Activated CD4-positive, alpha-beta T cell treated with anti-CD3 and anti-CD28 coated beads for 24 hours (primary cell): ENCODE results near the gene APP.

Source experiments
- DNase-seq, 2 donors: peaks; one replicate each; pipeline ENCODE4 v3.0.0-alpha.2; 2020; ENCODE audit warnings: low read depth in 2 of 2

Gene APP

DNA sequence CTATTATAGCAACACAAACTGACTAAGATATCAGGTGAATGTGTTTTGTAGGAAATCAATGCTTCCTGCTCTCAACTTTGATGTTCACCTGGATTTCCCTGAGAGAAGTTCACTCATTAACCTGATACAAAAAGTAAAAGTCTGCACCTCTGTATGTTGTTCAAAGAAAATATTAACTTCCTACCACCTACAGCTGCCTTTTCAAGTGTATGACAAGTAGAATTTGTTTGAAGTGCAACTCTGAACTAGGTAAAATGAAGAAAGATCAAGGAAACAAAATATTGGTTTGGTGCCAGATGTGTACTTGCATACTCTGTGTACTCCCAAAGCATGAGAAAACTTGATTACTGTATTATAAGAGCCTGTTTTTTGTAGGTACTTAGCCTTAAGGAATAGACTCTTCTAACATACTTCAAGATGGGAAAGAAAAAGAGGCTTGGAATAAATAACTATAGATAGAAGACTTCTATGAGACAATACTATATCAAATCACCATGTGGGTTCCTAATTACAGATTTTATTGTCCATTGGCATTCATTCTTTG, 193.4 kb downstream of the APP start:
- no peak for DNase-seq

DNA sequence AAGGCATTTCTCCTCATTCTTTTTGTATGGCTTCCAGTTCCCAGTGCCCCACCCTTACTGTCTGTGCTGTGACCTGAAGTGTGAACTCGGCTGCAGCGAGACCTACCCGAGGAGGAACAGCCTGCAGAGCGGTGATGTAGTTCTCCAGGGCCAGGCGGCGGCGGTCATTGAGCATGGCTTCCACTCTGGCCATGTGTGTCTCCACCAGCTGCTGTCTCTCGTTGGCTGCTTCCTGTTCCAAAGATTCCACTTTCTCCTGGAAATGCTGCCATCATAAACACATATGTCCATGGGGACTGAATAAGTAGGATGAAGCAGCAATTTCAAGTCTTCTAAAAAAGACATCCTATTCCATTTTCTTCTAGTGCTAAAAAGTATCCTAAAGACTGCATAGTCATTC, 195.6 kb downstream of the APP start:
- DNase-seq: no peak

DNA sequence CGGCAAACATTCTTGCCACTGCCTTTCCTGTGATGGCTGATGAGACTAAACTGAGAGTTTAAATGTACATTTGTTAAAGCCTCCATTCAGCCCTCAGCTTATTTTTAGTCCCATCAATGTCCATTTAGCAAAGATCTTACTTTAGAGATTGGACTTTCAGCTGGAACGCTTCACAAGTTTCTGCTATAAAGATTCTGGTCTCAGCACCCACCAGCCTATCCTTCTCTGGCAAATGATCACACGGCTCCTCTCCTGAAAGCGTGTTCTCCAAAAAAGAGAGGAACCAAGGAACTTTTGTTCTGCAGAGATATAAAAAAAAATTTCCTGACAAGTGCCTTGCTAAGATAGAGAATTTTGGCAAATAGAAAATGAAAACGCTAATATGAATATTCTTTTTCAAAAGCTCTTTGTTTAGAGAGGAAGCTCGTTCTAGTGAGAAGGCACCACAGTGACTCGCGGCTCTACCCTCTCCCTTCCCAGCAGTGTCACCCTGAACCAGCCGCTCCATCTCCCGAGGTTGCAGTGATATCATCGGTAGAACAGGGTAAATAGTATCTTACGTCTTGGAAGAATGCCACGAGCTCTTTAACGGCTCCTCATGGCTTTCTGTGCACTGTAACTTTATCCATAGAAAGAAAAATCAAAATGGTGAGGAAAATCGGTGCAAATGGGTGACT, 200.2 kb downstream of the APP start:
- no peak for DNase-seq

DNA sequence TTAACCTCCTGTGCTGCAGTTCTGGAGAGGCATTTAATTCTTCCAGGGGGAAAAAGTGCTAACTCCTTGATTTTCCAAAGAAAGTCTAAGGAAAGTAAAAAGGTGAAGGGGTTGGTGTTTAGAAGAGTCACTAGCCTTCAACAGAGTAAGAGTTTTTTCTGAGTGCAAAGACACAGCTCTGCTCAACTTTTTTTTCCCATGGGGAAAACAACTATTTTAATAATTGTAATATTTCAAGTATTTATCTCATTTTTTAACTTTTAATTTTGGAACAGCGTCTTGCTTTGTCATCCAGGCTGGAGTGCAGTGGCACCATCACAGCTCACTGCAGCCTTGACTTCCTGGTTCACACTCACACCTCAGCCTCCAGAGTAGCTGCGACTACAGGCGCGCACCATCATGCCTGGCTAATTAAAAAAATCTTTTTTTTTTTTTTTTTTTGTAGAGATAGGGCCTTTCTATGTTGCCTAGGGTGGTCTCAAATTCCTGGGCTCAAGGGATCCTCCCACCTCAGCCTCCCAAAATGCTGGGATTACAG, 202.6 kb downstream of the APP start:
- no peak for DNase-seq

DNA sequence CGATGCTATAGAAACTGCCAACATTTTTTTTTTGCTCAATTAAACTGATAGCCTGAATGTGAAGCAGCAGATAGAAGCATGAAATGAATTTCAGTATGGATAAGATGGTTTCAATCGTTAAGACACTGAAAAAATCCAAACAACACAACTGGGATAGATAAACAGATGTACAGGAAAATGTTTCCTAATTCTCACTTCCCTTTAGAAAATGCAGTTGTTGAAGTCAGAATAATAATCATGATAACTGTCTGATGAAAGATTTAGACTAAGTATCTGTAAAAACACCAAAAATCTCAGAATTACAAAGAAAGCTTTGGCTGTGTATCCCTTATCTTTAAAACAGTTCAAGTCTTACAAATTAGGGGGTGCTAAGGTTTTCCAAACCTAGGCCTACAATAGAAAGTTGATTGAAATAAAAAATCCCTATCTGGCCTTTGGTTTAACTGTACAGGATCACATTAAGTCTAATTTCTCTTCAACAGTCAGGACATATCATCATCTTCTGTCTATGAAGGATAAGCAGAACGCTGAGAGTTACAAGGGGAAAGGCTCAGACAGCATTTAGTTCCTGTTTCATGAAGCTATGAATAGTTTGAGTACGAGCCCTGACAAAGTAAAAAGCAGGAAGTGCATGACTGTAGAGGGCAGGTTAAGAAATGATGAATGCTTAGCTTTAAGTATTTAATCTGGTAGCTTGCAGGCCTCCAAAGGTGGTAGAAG, 203.2 kb downstream of the APP start:
- no peak for DNase-seq

DNA sequence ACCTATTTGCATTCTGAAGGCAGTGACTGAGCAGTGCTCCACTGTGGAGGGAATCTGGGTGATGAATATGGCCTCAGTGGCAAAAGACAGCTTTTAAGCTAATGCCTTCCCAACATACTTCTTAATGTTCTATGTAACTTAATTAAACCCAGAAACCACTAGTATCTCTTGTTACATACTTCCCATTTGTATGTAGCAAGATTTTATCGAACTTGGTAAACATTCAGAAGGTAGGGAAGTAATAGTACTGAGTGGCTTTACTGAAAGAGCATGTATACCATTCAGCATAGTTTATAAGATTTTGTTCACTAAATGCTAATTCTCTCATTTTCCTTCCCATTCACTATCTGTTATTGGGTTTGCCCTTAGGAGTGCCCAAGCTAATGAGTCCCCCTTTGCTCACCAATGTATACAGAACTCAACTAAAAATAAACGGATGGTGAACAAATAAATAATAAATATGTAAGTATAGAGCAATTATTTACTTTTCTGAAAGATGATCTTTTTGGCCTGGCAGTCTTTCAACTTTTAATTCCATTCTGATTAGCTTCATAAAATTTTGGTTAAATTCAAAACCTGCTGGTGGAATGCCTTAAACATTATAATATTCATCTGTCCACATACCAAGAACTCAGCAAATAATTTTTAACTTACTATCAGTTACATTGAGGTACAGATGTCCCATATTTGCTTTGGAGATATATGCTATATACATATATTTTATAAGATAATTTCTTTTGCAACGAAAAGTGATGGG, 204.4 kb downstream of the APP start:
- DNase-seq: no peak

DNA sequence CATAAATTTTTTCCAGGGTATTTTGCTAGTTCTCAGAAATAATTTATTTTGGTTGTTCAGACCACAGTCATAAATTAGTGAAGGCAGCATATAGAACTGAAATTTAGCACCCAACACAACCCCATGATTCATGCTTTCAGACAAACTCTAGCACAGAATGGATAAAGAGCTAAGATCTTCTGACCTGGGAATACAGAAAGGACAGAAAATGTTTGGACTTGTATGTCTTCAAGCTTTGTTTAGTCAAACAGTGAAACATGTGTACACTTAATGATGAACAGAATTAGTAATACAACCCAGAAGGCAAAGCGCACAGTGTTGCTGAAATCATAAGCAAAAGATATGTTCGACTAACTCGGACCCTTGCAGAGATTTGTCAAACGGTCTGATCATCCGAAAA, 205.6 kb downstream of the APP start:
- DNase-seq: no peak

DNA sequence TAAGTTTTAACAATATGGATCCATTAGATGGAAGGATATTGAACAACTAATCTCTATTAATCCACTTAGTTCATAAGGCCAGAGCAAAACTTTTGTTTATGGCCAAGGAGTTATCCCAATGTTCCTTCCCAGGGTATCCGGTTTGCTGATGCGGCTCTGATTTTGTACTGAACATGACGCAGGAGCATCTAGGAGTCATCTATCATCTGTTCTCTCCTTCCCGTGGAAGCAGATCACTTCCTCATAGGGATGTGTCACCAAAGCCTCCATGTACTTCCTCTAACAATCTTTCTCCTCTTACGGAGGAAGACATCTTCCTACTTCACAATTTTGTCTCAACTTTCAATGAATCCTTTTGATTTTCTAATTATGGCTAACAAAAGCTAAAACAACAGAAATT, 206.6 kb downstream of the APP start:
- DNase-seq: no peak

DNA sequence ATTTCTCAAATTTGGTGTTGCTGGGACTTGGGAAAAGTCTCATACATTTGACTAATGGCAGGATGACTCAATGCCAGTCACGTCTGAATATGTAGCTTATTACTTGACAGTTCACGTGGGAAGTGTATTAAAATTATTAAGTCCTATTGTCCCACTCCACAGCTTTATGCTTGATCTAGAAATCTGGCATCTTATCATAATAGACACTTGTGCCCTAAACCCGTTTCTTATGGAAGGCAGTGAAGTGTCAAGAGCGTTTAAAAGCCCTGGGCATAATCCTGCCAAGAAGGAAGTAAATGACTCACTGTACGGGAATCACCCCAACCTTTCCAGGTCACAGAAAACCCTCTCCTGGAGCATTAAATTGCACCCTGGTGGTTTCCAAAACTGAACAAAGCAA, 207.4 kb downstream of the APP start:
- DNase-seq: no peak

DNA sequence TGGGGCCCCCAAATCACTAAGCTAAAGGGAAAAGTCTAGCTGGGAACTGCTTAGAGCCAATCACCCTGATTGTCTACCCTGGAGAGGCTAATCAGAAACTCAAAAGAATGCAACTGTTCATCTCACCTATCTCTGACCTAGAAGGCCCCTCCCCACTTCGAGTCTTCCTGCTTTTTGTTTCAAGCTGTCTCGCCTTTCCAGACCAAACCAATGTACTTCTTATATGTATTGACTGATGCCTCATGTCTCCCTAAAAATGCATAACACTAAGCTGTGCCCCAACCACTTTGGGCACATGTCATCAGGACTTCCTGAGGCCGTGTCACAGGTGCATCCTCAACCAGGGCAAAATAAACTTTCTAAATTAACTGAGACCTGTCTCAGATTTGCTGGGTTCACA, 209.5 kb downstream of the APP start:
- DNase-seq: no peak

DNA sequence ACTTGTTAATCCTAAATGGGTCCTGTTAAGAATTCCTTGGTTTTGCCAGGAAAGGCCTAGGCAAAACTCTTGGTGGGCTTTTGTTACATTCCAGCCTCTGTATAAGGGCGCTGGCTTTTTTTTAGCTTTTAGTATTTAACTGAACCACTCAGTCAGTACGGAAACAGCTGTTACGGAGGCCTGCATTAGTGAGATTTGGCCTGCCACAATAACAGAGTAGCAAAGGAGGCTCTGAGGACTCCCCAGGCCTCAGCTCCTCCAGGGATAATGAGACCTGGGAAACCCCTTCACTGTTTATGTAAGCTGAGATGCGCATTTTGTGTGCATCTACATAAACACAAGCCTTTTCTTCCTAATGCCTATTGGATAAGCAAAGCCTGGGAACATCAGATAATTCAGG, 210.2 kb downstream of the APP start:
- no peak for DNase-seq

DNA sequence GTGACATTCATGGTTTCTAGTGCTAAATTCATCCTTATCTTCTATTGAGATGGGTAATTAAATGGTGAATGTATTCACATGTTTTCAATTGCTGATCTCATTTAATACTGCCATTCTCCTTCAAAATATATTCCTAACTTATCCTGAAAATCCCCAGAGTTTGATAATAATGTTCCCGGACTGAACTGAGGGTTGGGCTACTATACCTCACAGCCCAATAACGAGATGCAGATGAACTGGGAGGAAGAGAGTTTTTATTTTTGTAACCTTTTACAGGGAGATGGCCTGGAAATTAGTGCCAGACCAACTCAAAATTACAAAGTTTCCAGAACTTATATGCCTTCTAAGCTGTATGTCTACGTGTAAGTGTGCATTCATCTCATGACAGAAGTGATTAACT, 210.8 kb downstream of the APP start:
- no peak for DNase-seq

DNA sequence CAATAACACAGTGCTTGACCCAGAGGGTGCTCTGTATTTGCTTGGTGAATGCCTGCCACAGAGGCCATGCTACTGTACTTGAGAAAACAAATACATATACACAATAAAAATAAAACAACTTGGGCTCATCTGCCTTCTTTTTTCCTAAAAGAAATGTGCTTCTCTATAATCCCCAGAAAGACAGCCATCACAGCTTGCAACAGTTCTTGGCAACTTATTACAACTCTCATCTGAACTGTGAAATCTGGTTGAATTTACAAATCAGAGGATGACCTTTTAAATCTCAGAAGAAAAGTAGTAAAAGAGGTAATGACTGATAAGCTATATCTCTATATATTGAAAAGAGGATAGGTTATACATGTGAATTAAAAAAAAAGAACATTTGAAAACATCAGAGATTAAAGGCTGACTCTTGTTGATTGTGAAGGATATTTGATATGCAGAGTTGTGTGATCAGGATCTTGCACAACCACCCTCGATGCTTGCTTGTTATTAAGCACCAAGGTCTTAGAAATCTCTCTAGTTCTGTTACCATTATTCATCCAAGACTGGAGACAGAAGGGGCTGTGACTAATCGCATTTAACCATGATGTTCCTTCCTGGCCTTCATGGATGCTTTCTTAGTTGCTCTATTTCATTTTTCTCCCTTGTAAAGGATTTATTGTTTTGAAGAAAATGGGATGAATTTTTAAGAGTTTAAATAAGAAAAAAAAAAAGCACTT, 213.4 kb downstream of the APP start:
- DNase-seq: no peak

DNA sequence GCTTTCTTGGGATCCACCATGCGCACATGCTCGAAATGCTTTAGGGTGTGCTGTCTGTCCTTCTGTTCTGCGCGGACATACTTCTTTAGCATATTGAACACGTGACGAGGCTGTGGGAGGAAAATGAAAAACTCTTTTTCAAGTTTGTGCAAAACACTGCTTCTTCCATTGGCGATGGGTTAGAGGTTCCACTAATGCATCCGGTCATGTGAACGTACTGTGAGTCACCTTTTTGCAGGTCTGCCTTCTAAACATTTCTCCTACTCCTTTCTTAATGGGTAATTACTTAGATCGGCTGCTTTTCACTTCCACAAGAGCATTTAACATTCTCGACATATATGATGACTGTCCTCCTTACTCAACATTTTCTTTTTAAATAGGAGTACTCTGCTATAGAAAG, 214.9 kb downstream of the APP start:
- DNase-seq: no peak

DNA sequence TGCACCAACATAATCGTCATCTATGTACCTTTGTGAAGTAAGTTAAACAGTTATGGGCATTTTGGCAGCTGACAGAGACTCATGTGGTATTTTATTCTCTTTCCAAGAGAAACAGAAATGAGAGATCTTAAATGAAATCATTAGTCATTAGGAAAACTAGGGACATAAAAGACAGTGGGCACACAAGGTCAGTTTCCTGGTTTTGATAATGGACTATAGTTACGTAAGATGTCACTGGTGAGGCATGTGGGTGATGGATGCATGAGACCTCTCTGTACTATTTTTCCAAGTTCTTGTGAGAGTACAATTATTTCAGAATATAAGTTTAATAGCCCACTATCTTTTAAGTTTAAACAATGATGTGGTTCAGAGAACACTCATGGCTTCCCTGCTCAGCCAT, 216.9 kb downstream of the APP start:
- no peak for DNase-seq

DNA sequence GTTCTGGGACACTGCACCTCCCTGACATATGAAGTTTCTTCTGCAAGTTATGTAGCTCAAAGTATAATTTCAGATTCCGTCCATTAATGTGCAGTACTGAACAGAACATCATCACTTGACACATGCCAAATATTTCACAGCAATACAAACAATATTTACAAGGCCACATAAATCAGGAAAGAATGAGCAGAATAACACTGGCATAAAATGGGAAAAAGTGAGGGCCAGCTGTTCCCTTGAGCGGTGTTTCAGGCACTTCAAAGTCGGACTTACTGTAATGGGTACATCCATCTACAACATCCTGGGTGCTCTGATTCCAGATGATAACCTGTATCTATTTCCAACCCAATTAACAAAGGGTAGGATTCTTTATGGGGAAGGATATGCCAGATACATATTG, 217.4 kb downstream of the APP start:
- no peak for DNase-seq

DNA sequence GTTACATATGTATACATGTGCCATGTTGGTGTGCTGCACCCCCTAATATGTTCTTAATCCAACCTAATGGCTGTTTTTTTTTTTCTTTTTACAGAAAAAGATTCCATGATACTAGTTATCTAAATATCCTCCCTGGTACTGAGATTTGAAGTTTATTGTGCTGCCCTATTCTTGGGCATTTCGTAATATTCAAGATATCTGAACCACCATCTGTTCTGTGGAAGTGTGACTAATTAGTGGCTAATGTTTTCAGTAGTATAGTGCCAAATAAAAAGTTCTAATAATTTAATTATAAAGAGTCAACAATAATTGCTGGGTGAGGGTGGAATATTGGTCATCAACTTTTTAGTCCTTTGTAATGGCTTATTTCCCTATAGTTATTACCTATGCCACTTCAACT, 218.3 kb downstream of the APP start:
- no peak for DNase-seq

DNA sequence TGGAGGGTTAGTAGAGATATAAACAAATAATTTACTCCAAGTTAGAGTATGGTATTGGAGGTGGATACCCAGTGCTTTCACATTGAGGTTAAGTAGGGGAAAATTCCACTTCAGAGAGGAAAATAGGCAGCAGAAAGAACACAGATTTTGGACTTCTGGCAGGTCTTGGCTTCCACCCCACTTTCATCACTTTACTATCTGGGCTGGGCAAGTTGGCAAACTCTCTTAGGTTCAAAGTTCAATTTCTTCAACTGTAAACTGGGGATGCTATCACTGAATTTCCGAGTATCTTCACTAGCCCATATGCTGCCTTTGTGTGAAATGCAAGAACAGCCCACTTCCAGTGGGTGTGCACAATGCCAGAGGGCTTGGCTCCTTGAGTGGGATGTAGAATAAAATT, 220.9 kb downstream of the APP start:
- DNase-seq: no peak

DNA sequence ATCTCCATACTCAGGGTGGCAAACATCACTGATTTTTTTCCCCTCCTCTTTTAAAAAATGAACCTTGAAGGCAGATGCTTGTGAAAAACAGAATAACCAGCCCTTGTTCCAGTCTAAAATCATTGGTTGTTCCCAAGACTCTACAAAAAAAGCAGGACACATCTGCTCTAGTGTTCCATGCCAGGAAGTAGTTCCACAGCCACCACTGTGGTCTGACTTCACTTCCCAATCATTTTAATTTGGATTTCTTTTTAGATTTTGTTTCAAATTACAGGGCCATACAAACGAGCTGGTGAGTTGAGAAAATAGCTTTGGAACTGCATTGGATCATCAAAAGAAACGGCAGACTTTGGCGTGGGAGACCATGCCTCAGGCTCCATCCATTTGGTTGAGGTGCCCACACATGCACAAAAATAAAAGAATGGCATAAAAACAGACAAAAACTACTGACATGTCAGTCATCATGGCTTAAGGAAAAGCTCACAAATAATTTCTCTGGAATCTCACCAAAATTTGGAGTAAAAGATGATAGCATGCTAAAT, 225.8 kb downstream of the APP start:
- no peak for DNase-seq

DNA sequence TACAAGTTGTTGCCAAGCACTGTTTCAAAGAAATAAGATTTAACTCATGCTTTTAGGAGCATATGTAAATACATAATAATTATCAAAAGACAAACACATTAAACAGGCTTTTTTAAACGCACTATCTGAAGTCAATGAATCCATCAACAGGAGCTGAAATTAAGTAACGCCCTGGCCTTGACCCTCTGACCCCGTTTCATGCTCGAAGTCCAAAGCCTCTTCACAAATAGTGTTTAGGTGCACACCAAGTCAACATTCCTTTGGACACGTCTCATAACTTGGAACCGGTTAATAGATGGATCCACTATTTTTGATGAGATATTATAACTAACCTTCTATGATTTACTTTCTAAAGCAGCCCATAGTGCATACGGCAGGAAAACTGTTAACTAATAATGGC, 226.5 kb downstream of the APP start:
- DNase-seq: no peak

DNA sequence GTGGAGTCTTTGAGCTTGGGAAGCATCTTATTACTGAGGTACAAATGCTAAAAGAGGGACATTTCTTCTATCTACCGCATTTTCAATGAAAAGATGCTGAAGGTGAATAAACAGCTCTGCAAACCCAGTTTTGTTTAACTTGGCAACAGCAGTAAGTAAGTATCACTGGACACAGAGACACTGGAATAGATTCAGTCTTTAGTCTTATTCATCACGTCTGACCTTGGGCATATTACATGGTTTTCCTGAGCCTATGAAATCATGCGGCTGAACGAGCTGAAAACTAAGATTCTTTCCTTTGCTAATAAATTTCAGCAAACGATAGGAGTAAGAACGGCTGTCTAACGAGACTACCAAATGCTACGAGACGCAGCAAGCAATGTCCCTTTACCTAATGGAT, 228.4 kb downstream of the APP start:
- DNase-seq: no peak

DNA sequence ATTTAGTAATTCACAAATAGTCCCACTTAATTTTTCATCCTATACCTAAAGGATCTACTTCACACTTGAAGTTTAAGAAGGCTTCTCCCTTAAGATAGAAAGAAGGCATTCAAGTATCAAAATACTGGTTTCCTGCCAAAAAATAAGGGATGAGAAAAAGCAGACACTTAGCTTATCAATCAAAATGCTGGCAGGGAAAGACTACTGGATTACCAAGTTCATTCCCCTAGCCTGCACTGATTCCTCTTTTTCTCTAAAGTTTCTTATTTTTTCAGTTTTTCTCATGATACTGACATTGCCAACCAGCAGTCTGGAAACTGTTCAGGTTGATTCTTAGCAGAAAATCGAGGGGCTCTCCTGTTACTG, 231.2 kb downstream of the APP start:
- no peak for DNase-seq
